Keratinocyte (primary cell): Measurements from ENCODE around the gene EWSR1.

Experiments
- EZH2 ChIP-seq: IDR thresholded peaks from one replicate; pipeline ENCODE4 v1.6.1; 2012; ENCODE audit warnings: inconsistent platforms, mild to moderate bottlenecking, low read length, moderate library complexity
- TF ChIP-seq, protein P1 (sequence below), 3 experiments: IDR thresholded peaks in 1 of 3; conservative IDR thresholded peaks in 1 of 3; optimal IDR thresholded peaks in 1 of 3; 2 replicates in 2 of 3; 3 replicates in 1 of 3; pipeline versions ENCODE3 to v1.5.1; 2011; ENCODE audit warnings: low read length in 3 of 3, mild to moderate bottlenecking in 3 of 3, moderate library complexity in 2 of 3, control low read depth in 1 of 3, inconsistent platforms in 1 of 3; ENCODE audit not compliant: insufficient read depth in 2 of 3; ENCODE audit errors: extremely low read depth in 1 of 3

DNA sequence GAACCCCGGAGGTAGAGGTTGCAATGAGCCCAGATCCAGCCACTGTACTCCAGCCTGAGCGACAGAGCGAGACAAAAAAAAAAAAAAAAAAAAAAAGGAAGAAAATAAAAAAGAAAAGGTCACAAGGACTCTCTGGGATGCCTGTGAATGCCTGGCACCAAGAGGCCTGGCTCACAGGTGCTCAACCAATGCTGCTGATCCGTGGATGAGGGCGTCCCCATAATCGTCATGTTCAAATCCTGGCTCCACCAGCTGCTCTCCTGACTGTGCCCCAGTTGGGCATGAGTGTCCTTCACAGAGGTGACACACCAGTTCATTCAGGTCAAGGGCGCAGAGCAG lies 37.7 kb downstream of the EWSR1 start:
- TF ChIP-seq, protein P1, sequence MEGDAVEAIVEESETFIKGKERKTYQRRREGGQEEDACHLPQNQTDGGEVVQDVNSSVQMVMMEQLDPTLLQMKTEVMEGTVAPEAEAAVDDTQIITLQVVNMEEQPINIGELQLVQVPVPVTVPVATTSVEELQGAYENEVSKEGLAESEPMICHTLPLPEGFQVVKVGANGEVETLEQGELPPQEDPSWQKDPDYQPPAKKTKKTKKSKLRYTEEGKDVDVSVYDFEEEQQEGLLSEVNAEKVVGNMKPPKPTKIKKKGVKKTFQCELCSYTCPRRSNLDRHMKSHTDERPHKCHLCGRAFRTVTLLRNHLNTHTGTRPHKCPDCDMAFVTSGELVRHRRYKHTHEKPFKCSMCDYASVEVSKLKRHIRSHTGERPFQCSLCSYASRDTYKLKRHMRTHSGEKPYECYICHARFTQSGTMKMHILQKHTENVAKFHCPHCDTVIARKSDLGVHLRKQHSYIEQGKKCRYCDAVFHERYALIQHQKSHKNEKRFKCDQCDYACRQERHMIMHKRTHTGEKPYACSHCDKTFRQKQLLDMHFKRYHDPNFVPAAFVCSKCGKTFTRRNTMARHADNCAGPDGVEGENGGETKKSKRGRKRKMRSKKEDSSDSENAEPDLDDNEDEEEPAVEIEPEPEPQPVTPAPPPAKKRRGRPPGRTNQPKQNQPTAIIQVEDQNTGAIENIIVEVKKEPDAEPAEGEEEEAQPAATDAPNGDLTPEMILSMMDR (optimal IDR thresholded peaks at IDR 0.05 in 1 of 3, IDR thresholded peaks at IDR 0.05 in 1 of 3, conservative IDR thresholded peaks at IDR 0.05 in 1 of 3; ENCODE audit: extremely low read depth in 1 of 3, insufficient read depth in 2 of 3, low read length in 3 of 3), result no peak
- TF ChIP-seq EZH2, result no peak
